SU-DHL-6 (cell line): Measurements from ENCODE around the gene CASTOR2.
"Not testable (repeated sequence)": the region's sequence is repeated elsewhere in the genome, so short reads cannot be mapped to it uniquely, and the experiment has no call there.

Experiments
- H2AFZ ChIP-seq: fragments of 200-600 bp; sonication (generic); 2 replicates; pipeline ENCODE4 v1.6.1; 2014; ENCODE audit warnings: low read depth, mild to moderate bottlenecking, moderate library complexity, mixed read lengths, antibody characterized with exemption, low read length; ENCODE audit not compliant: severe bottlenecking
- H3F3A ChIP-seq: fragments of 200-600 bp; shearing (Covaris generic); 2 replicates; pipeline ENCODE4 v1.6.0; 2016; ENCODE audit warnings: antibody characterized with exemption, mild to moderate bottlenecking; ENCODE audit not compliant: insufficient read depth
- H3K27ac ChIP-seq: fragments of 200-600 bp; sonication (generic); 2 replicates; pipeline ENCODE4 v1.5.1; 2016; ENCODE audit warnings: low read depth, mild to moderate bottlenecking, low read length, moderate library complexity, mixed read lengths
- H3K27me3 ChIP-seq: fragments of 200-600 bp; sonication (generic), shearing (Covaris generic); 2 replicates; pipeline ENCODE4 v1.6.0; 2014; ENCODE audit warnings: mild to moderate bottlenecking, low read length
- H3K36me3 ChIP-seq: fragments of 200-600 bp; sonication (generic); 2 replicates; pipeline ENCODE4 v1.6.1; 2014; ENCODE audit warnings: mild to moderate bottlenecking, low read length, mixed read lengths
- H3K4me2 ChIP-seq: fragments of 300-600, 200-600 bp; shearing (Covaris generic), sonication (generic); 2 replicates; pipeline ENCODE4 v1.6.0; 2014; ENCODE audit warnings: low read length, low read depth, mild to moderate bottlenecking; ENCODE audit not compliant: poor library complexity, severe bottlenecking
- H3K4me3 ChIP-seq: fragments of 200-600 bp; sonication (generic); 2 replicates; pipeline ENCODE4 v1.5.1; 2014; ENCODE audit warnings: antibody characterized with exemption, low read length, mild to moderate bottlenecking, mixed read lengths; ENCODE audit not compliant: insufficient read depth, poor library complexity, severe bottlenecking
- H3K79me2 ChIP-seq: fragments of 200-600 bp; sonication (generic); 2 replicates; pipeline ENCODE4 v1.6.1; 2014; ENCODE audit warnings: mild to moderate bottlenecking, low read length, moderate library complexity; ENCODE audit not compliant: insufficient read depth
- H3K9ac ChIP-seq: fragments of 200-600 bp; sonication (generic); 2 replicates; pipeline ENCODE4 v1.7.0; 2014; ENCODE audit warnings: mild to moderate bottlenecking, low read length
- H3K9me2 ChIP-seq: fragments of 200-600 bp; sonication (generic); replicated peaks from 2 replicates; pipeline ENCODE4 v1.6.1; 2014; ENCODE audit warnings: low read length; ENCODE audit not compliant: insufficient read depth
- H3K9me3 ChIP-seq: fragments of 200-600 bp; sonication (generic); 2 replicates; pipeline ENCODE4 v1.6.1; 2014; ENCODE audit warnings: low read length, mixed read lengths; ENCODE audit not compliant: insufficient read depth
- H4K20me1 ChIP-seq: fragments of 200-600 bp; sonication (generic); 2 replicates; pipeline ENCODE4 v1.6.1; 2014; ENCODE audit warnings: low read depth, mild to moderate bottlenecking, antibody characterized with exemption, low read length, moderate library complexity, mixed read lengths
- EZH2phosphoT487 ChIP-seq: fragments of 200-600 bp; sonication (generic), shearing (Covaris generic); conservative IDR thresholded peaks from 2 replicates; pipeline ENCODE4 v1.6.1; 2018; ENCODE audit warnings: mild to moderate bottlenecking, antibody characterized with exemption, low read length, moderate library complexity, mixed read lengths
- TF ChIP-seq, protein P1 (sequence below): fragments of 200-600 bp; sonication (generic); IDR thresholded peaks from one replicate; pipeline ENCODE4 v1.5.1; 2017; ENCODE audit warnings: antibody characterized with exemption, mild to moderate bottlenecking, low read length, moderate library complexity; ENCODE audit not compliant: insufficient read depth, poor library complexity, severe bottlenecking

The CASTOR2 gene

DNA sequence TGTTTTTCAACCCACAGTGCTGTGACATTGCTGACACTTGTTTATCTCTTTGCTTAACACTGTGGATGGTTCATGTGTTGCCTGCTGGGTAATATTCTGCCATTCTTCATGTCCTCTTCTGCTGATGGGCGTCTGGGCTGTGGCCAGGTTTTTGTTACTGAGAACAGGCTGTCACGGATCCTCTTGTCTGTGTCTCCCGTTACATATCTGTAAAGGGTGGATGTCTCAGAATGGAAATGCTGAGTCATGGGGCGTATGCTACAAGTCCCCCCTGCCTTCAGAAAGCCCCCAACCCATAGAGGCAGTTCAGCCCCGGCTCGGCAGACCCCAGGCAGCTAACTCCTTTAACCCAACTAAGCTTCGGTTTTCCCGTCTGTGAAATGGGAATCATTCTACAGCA is 33.3 kb downstream of the CASTOR2 start:
- not testable (repeated sequence) for H3F3A ChIP-seq, H3K9ac ChIP-seq, H3K9me3 ChIP-seq, H4K20me1 ChIP-seq, H3K79me2 ChIP-seq, H3K4me3 ChIP-seq, H3K27me3 ChIP-seq, H3K9me2 ChIP-seq, H3K36me3 ChIP-seq, H2AFZ ChIP-seq, H3K4me2 ChIP-seq, H3K27ac ChIP-seq

DNA sequence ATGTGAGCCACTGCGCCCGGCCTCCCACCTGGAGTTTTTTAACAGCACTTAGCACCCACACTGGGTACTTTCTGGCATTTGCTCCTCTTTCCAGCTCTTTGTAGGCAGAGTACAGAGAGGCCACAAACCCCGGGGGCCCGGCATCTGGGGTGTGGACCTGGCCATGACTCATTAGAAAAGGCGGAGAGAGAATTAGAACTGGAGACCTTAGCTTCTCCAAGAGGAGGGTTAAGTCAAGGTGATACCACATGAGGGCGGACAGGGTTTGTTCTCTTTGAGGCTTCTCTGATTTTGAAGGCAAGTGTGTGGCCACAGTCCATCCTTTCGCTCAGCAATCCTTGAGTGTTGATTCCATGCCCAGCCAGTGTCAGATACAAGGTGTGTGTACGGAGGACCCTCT is 36.9 kb downstream of the CASTOR2 start:
- not testable (repeated sequence) for H3K79me2 ChIP-seq, H3K27ac ChIP-seq, H2AFZ ChIP-seq, H3K36me3 ChIP-seq, H3K9me2 ChIP-seq, H4K20me1 ChIP-seq, H3F3A ChIP-seq, H3K4me3 ChIP-seq, H3K9me3 ChIP-seq, H3K27me3 ChIP-seq, H3K4me2 ChIP-seq, H3K9ac ChIP-seq

DNA sequence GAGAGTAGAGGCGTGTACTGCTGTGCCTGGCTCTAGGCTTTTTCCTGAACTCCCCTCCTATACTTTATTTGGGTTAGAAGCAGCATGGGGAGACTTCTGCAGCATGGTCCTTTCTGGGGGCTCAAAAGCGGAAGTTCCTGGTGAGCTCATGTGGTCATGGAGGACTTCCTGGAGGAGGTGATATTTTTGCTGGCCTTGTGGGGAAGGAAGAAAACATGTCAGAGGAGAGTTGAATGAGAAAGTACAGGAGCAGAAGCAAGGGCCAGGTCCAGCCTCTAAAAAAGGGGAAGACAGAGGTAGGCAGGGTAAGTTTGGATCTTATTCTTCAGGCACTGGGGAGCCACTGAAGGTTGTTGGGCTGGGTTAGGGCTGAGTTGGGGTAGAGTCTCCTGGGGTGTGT is 45.5 kb downstream of the CASTOR2 start:
- no peak overlapping the region for H3K27ac ChIP-seq

DNA sequence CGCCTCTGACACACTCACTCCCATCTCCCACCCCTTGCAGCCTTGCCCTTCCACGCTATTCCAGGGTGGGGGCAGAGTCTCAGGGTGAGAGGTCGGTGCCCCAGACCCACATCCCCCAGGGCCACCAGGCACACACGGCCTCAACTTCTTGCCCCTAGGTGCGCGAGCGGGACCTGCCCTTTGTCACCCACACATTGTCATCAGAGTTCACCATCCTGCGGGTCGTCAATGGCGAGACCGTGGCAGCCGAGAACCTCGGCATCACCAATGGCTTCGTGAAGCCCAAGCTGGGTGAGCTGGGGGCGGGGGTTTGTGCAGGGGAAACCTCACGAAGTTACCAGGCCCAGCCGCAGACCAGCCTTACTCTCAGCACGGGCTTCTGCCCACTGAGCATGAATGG is 53.3 kb downstream of the CASTOR2 start:
- no peak overlapping the region for H3K4me3 ChIP-seq
- H3K4me2 ChIP-seq = no peak overlapping the region
- no peaks in the 10 kb centered on the region for H3K27me3 ChIP-seq
- H4K20me1 ChIP-seq = no peaks in the 10 kb centered on the region
- TF ChIP-seq, protein P1, sequence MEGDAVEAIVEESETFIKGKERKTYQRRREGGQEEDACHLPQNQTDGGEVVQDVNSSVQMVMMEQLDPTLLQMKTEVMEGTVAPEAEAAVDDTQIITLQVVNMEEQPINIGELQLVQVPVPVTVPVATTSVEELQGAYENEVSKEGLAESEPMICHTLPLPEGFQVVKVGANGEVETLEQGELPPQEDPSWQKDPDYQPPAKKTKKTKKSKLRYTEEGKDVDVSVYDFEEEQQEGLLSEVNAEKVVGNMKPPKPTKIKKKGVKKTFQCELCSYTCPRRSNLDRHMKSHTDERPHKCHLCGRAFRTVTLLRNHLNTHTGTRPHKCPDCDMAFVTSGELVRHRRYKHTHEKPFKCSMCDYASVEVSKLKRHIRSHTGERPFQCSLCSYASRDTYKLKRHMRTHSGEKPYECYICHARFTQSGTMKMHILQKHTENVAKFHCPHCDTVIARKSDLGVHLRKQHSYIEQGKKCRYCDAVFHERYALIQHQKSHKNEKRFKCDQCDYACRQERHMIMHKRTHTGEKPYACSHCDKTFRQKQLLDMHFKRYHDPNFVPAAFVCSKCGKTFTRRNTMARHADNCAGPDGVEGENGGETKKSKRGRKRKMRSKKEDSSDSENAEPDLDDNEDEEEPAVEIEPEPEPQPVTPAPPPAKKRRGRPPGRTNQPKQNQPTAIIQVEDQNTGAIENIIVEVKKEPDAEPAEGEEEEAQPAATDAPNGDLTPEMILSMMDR = no peak
- TF ChIP-seq EZH2phosphoT487 = no peak
- no peak overlapping the region for H3K9ac ChIP-seq
- no peaks in the 10 kb centered on the region for H3K36me3 ChIP-seq
- H3K9me3 ChIP-seq = no peaks in the 10 kb centered on the region
- H3K79me2 ChIP-seq = no peaks in the 10 kb centered on the region
- H2AFZ ChIP-seq = no peak overlapping the region
- no peak overlapping the region for H3K27ac ChIP-seq
- H3K9me2 ChIP-seq = no peaks in the 10 kb centered on the region
- no peaks in the 10 kb centered on the region for H3F3A ChIP-seq

More for the DNA sequence above, 45.5 kb downstream of the CASTOR2 start:
- Histone ChIP-seq H3K36me3 (no peaks in the 10 kb centered on the region), H3K4me2 (no peak overlapping the region), H3K4me3 (no peak overlapping the region), H3K9me3 (no peaks in the 10 kb centered on the region), H3K9me2 (no peaks in the 10 kb centered on the region), H3F3A (no peaks in the 10 kb centered on the region), H3K9ac (no peak overlapping the region), H4K20me1 (no peaks in the 10 kb centered on the region), H2AFZ (no peak overlapping the region), H3K79me2 (no peaks in the 10 kb centered on the region), H3K27me3 (no peaks in the 10 kb centered on the region)
- TF ChIP-seq EZH2phosphoT487 = no peak
- TF ChIP-seq, protein P1 = no peak
